HG03066 (cell line): Measurements from ENCODE around the gene SCAMP1.
"Not testable (repeated sequence)": the region's sequence is repeated elsewhere in the genome, so short reads cannot be mapped to it uniquely, and the experiment has no call there.

ENCODE experiments used
- ATAC-seq: cut with Tn5 transposase; IDR thresholded peaks from one replicate; pipeline ENCODE4 v1.9.1; 2021; ENCODE audit warnings: low read depth; ENCODE audit not compliant: unreplicated experiment

Gene SCAMP1

GRCh38 chr5:78359831-78360673 lies at the start of gene SCAMP1:
Gene SCAMP1, plus strand, starts transcription at chr5:78360617. Its CDS starts 55 bp downstream, at chr5:78360672.
- ATAC-seq = peak; percentile 79

- no peak for ATAC-seq
Measured at GRCh38 chr5:78317515-78317914, 42.9 kb upstream of the SCAMP1 start.

- ATAC-seq = no peak
Measured at GRCh38 chr5:78318337-78318736, 42.1 kb upstream of the SCAMP1 start.

- ATAC-seq = no peak
Measured at GRCh38 chr5:78320401-78320800, 40.0 kb upstream of the SCAMP1 start.

GRCh38 chr5:78323241-78323640 lies 37.2 kb upstream of the SCAMP1 start:
- no peak for ATAC-seq

- no peak for ATAC-seq
Measured at GRCh38 chr5:78326930-78327329, 33.5 kb upstream of the SCAMP1 start.

GRCh38 chr5:78327761-78328510 lies 32.5 kb upstream of the SCAMP1 start:
- ATAC-seq = no peak

- no peak for ATAC-seq
Measured at GRCh38 chr5:78328585-78329173, 31.7 kb upstream of the SCAMP1 start.

- ATAC-seq = no peak
Measured at GRCh38 chr5:78331523-78332080, 28.8 kb upstream of the SCAMP1 start.

GRCh38 chr5:78334811-78335210 lies 25.6 kb upstream of the SCAMP1 start:
- ATAC-seq = no peak

GRCh38 chr5:78335976-78336375 lies 24.4 kb upstream of the SCAMP1 start:
- ATAC-seq = no peak

- ATAC-seq = no peak
Measured at GRCh38 chr5:78336698-78337097, 23.7 kb upstream of the SCAMP1 start.

- ATAC-seq = no peak
Measured at GRCh38 chr5:78339617-78340436, 20.6 kb upstream of the SCAMP1 start.

GRCh38 chr5:78341440-78341839 lies 19.0 kb upstream of the SCAMP1 start:
- ATAC-seq = no peak

GRCh38 chr5:78345485-78345884 lies 14.9 kb upstream of the SCAMP1 start:
- no peak for ATAC-seq

- no peak for ATAC-seq
Measured at GRCh38 chr5:78353520-78353919, 6.9 kb upstream of the SCAMP1 start.

GRCh38 chr5:78354066-78354670 lies 6.2 kb upstream of the SCAMP1 start:
- no peak for ATAC-seq

GRCh38 chr5:78355561-78355960 lies 4.9 kb upstream of the SCAMP1 start:
- no peak for ATAC-seq

- ATAC-seq = not testable (repeated sequence)
Measured at GRCh38 chr5:78359455-78359830, 974 bp upstream of the SCAMP1 start.

GRCh38 chr5:78360674-78360923 lies 182 bp downstream of the SCAMP1 start:
- ATAC-seq = peak; percentile 14
